ENCODE data around the gene FKBP14. TPM values are rescaled to one million over a fixed set of nuclear protein-coding genes. Genes with fewer than 3 reads are reported as not detected.
A peak's percentile ranks its signal among the peaks of the same experiment; 100 is the strongest.

FKBP14 gene
- total RNA-seq (ENCODE audit: low replicate concordance) = 18.3 and 22.6 TPM in 2 replicates
- long read RNA-seq, full-length matches to known transcripts = 52 of 54 reads
- long read RNA-seq, partial matches to known transcripts = 0 of 54 reads
- long read RNA-seq, other reads (novel, unspliced or antisense) = 2 of 54 reads

DNA sequence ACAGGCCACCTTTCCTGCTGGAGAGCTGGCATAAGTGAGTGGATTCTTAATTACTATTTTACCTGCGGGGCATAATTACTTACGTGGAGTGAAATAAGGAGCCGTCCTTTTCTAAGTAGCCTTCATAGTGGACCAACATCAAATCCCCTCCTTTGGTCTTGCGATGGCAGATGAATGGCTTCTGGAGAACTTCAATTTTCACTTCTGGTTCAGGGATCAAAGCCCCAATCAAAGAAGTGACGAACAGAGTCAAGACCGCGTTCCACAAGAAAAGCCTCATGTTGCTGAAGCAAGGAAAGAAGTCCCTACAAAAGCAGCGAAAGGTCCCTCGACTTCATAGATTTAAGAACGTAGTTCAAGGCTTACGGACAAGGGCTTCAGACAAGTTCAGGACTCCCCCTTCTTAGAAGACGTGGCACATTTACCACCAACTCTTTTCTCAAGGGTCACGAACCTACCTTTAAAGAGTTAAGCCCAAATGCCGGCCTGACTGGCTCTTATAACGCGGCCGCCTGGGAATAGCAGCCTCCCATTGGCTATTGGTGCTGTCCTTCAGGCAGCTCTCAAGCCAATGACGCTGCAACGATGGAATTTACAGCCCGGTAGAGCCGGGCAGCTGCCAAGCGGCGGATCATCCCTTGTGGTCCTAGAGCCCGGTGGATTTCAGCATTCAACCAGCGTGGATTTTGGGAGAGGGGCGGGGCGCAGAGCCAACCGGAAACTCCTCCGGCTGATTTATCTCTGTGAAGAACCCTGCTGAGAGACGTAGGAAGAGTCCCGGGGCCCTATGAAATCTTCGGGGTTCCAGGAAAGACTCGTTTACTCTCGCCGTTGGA lies at the start of gene FKBP14:
Gene FKBP14 (minus strand): TSS at position 474 of the 836 bp plus-strand sequence. CDS start 194 bp downstream, at position 280.
- H3K4me3 Mint-ChIP-seq = peak within 1 kb of the TSS; percentile 95
- peaks cover 36% of the 10 kb centered on the region for H3K4me1 Mint-ChIP-seq (ENCODE audit: unreplicated experiment)
- no peaks in the 10 kb centered on the region for H3K27me3 Mint-ChIP-seq
- DNase-seq (ENCODE audit: extremely low spot score, unreplicated experiment) = peak; percentile 92
- TF ChIP-seq, protein P1, sequence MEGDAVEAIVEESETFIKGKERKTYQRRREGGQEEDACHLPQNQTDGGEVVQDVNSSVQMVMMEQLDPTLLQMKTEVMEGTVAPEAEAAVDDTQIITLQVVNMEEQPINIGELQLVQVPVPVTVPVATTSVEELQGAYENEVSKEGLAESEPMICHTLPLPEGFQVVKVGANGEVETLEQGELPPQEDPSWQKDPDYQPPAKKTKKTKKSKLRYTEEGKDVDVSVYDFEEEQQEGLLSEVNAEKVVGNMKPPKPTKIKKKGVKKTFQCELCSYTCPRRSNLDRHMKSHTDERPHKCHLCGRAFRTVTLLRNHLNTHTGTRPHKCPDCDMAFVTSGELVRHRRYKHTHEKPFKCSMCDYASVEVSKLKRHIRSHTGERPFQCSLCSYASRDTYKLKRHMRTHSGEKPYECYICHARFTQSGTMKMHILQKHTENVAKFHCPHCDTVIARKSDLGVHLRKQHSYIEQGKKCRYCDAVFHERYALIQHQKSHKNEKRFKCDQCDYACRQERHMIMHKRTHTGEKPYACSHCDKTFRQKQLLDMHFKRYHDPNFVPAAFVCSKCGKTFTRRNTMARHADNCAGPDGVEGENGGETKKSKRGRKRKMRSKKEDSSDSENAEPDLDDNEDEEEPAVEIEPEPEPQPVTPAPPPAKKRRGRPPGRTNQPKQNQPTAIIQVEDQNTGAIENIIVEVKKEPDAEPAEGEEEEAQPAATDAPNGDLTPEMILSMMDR (conservative IDR thresholded peaks at IDR 0.05) = no peak
- H3K36me3 Mint-ChIP-seq = peaks cover 11% of the 10 kb centered on the region
- no peaks in the 10 kb centered on the region for H3K9me3 Mint-ChIP-seq
- peak within 1 kb of the TSS; percentile 93 for H3K27ac Mint-ChIP-seq

DNA sequence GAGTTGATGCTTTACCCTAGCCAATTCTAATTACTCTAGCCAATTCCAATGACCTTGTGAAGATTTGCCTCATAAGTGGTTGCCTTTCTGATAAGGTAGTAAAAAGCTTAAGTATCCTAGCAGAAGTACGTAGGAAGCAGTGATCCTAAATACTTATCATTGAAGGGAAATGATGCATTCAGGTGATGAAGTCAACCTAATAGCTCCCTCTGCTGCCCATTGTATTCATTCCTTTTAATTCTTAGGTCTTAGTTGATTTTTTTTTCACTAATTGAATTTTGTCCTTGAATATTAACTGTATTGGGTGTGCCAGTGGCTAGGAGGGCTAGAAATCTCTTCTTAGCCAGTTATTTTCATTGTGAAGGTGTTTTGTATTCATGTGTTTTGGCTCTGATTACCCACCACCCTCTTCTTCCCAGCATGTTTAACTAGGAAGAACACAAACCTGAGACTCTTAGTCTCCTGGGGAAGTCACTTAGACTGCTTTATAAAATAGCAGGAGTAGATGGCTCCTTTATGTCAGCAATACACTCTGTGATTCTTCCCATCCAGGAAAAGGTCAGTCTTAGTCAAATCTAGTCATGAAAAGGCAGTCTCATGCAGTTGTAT lies 48.0 kb upstream of the FKBP14 start:
- DNase-seq (ENCODE audit: extremely low spot score, unreplicated experiment) = no peak
- peaks cover 30% of the 10 kb centered on the region for H3K36me3 Mint-ChIP-seq
- no peaks in the 10 kb centered on the region for H3K9me3 Mint-ChIP-seq
- H3K27me3 Mint-ChIP-seq = no peaks in the 10 kb centered on the region
- no peaks in the 10 kb centered on the region for H3K4me1 Mint-ChIP-seq (ENCODE audit: unreplicated experiment)
- no peak overlapping the region for H3K27ac Mint-ChIP-seq
- TF ChIP-seq, protein P1 (conservative IDR thresholded peaks at IDR 0.05) = peak; percentile 62
- no peak overlapping the region for H3K4me3 Mint-ChIP-seq

- Mint-ChIP-seq H3K9me3 (no peaks in the 10 kb centered on the region), H3K27ac (no peak overlapping the region), H3K27me3 (no peaks in the 10 kb centered on the region), H3K4me3 (no peak overlapping the region), H3K36me3 (peaks cover 20% of the 10 kb centered on the region), H3K4me1 (ENCODE audit: unreplicated experiment) (no peaks in the 10 kb centered on the region)
- TF ChIP-seq, protein P1 (conservative IDR thresholded peaks at IDR 0.05) = no peak
- no peak for DNase-seq (ENCODE audit: extremely low spot score, unreplicated experiment)
Observed at GRCh38 chr7:30072735-30073134, 46.2 kb upstream of the FKBP14 start.

GRCh38 chr7:30070052-30070451 lies 43.5 kb upstream of the FKBP14 start:
- Mint-ChIP-seq H3K4me3 (no peak overlapping the region), H3K36me3 (peaks cover 22% of the 10 kb centered on the region), H3K9me3 (no peaks in the 10 kb centered on the region), H3K27ac (peak overlapping the region; percentile 68), H3K27me3 (no peaks in the 10 kb centered on the region), H3K4me1 (ENCODE audit: unreplicated experiment) (no peaks in the 10 kb centered on the region)
- no peak for DNase-seq (ENCODE audit: extremely low spot score, unreplicated experiment)
- TF ChIP-seq, protein P1 (conservative IDR thresholded peaks at IDR 0.05) = no peak

GRCh38 chr7:30069096-30069867 lies 42.8 kb upstream of the FKBP14 start:
- Mint-ChIP-seq H3K27ac (no peak overlapping the region), H3K4me3 (no peak overlapping the region), H3K9me3 (no peaks in the 10 kb centered on the region), H3K36me3 (peaks cover 22% of the 10 kb centered on the region), H3K27me3 (no peaks in the 10 kb centered on the region), H3K4me1 (ENCODE audit: unreplicated experiment) (no peaks in the 10 kb centered on the region)
- TF ChIP-seq, protein P1 (conservative IDR thresholded peaks at IDR 0.05) = no peak
- DNase-seq (ENCODE audit: extremely low spot score, unreplicated experiment) = no peak

Measured in type B pancreatic cell (in vitro differentiated cells).